GM21367 (cell line): ENCODE results near the gene KCNK18.
"Not testable (repeated sequence)": the region's sequence is repeated elsewhere in the genome, so short reads cannot be mapped to it uniquely, and the experiment has no call there.

ENCODE experiments used
- ATAC-seq: cut with Tn5 transposase; IDR thresholded peaks from one replicate; pipeline ENCODE4 v1.9.1; 2021; ENCODE audit not compliant: unreplicated experiment

Gene KCNK18

DNA sequence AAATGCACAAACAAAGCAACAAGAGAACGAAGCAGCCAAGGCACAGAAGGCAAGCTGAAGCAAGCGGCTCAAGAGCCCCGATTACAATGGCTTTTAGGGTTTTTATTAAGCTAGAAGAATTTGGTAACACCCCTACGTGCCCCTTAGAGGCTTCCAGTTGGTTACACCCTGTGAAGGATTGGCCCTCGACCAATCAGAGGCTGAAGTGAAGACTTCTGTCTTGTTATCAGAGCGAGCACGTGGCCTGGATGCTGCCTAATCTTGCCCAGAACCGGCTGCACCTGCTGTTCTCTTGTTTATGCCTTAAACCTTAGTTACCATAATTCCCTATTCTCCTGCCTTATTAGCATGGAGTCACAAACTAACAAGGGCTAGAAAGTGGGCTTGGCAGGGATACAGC lies 21.4 kb downstream of the KCNK18 start:
- ATAC-seq = no peak

- no peak for ATAC-seq
Observed at GRCh38 chr10:117221156-117221711, 23.9 kb downstream of the KCNK18 start.

DNA sequence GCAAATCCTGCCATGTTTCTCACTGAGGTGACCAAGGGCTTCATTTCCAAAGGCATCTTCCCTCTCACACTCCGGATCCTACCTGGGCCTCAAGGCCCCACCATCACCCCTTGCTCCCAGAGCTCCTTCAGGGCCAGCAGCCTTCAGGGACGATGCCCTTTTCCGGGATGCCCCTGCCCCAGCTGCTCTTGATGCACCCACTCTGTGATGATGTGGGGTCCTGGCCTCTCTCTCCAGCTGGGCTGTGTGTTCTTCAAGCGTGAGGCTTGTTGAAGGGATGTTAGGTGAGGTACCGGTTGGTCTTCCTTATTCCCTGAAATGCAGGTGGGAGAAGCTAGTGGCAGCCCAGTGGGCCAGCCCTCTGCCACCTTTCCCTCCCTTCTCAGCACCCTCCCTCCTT lies 25.3 kb downstream of the KCNK18 start:
- ATAC-seq = no peak

DNA sequence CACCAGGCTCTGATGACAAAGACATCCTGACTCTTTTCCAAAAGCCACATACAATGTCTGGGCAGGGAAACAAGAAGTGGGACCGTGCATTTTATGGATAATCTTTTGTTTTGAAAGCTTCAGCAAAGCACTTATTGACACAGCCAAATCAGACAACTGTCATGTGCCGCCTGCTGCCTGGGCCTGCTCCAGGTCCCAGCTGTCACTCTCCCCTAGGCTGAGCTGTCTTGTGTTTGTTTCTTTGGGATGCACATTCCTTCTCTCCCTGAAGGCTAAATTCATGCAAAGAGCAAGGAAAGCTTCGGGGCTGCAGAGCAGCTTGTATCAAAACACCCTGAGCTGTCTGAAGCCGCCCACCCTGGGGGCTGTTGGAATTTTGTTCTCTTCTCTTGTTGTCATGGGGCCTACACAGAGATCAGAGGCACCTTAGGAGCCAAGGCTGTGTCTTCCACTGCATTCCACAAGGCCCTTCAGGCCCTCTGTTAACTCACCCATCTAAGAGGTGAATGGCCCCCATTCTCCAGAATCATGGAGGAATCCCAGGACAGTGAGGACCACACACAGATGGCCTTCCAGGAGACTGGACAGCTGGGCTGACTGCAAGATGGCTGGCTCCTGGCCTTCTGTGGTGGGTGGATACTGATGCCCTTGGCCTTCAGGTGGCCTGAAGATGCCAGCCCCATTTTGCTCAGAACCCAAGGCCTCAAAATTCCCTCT lies 25.8 kb downstream of the KCNK18 start:
- no peak for ATAC-seq

DNA sequence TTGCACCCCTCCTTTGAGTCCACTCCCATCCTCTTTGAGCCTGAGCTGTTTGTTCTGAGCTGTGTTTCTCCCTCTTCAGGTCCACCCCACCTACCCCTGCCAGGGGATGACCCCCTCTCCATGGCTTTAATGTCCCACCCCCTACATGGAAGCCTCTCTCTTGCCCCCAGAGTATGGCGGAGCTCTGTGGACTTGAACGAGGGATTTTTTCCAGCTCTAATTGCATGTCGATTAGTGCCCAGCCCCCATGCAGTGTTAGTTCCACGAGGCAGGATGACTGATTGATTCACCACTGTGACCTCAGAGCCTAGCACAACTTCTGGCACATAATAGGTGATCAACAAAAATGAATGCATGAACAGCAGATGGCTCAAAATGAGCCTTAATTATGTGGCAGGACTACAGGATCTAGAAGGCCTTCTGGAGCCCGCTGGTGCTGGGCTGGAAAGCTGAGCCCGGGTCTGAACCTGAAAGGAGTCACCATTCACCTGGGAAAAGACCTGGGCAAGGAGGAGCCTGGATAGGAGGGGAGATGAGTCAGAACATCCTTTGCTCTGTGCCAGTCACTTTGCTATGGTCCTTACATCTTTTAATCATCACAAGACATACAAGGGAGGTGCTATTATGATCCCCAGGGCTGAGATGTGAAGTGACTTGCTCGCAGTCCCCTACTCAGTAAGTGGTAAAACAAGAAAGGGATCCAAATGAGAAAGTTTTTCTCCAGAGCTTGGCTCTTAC lies 26.6 kb downstream of the KCNK18 start:
- no peak for ATAC-seq

DNA sequence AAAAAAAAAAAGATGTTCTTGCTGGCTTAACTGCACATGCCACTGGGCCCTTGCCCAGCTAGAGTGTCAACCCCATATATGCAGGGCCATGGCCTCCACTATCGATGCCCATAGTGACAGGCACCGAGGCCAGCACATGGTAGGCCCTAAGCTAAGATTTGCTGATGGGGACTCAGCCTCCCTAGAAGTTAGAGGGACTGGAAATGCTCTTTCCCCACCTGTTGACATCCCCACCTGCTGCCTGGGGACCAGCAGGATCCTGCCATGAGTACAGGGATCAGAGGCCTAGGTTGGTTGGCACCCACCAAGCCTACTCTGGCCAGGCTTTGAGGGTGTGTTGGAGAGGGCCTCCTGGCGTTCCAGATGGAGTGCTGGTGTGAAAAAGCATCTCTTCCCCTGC lies 27.6 kb downstream of the KCNK18 start:
- no peak for ATAC-seq

DNA sequence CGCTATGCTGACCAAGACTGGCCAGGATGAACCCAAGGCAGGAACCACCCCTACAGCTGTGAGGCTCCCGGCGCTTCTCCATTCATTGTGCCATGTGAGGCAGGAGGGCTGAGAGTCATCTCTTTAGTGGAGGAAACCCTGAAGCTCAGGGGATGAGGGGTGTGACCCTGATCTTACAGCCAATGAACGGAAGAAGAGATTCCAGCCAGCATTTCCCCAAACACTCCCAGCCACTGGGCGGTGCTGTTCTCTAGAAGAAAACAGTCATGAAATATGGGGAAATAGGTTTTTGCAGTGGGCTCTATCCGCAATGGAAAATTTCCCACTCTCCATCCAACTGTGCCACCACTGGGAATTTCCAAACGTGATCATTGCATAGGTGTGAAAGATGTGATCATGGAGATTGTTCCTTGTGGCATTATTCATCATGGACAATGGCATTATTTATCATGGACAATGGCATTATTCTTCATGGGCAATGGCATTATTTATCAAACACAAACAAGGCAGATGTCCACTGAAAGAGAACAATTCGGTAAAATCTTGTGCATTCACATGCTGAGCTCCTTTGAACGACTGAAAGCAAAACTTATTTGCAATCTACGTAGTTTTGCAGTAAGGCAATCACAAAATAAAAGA lies 29.6 kb downstream of the KCNK18 start:
- peak; percentile 55 for ATAC-seq

GRCh38 chr10:117228210-117228609 lies 30.9 kb downstream of the KCNK18 start:
- no peak for ATAC-seq

DNA sequence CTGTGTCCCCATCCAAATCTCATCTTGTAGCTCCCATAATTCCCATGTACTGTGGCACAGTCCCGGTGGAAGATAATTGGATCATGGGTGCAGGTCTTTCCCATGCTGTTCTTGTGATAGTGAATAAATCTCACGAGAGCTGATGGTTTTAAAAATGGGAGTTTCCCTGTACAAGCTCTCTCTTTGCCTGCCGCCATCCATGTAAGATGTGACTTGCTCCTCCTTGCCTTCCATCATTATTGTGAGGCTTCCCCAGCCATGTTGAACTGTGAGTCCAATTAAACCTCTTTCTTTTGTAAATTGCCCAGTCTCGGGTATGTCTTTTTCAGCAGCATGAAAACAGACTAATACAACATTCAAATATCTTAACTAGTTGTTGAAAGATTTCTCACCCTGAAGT lies 32.8 kb downstream of the KCNK18 start:
- not testable (repeated sequence) for ATAC-seq

GRCh38 chr10:117237401-117237991 lies 40.2 kb downstream of the KCNK18 start:
- ATAC-seq = no peak

GRCh38 chr10:117239051-117239450 lies 41.8 kb downstream of the KCNK18 start:
- no peak for ATAC-seq

- ATAC-seq = no peak
Observed at GRCh38 chr10:117239721-117240620, 42.7 kb downstream of the KCNK18 start.

DNA sequence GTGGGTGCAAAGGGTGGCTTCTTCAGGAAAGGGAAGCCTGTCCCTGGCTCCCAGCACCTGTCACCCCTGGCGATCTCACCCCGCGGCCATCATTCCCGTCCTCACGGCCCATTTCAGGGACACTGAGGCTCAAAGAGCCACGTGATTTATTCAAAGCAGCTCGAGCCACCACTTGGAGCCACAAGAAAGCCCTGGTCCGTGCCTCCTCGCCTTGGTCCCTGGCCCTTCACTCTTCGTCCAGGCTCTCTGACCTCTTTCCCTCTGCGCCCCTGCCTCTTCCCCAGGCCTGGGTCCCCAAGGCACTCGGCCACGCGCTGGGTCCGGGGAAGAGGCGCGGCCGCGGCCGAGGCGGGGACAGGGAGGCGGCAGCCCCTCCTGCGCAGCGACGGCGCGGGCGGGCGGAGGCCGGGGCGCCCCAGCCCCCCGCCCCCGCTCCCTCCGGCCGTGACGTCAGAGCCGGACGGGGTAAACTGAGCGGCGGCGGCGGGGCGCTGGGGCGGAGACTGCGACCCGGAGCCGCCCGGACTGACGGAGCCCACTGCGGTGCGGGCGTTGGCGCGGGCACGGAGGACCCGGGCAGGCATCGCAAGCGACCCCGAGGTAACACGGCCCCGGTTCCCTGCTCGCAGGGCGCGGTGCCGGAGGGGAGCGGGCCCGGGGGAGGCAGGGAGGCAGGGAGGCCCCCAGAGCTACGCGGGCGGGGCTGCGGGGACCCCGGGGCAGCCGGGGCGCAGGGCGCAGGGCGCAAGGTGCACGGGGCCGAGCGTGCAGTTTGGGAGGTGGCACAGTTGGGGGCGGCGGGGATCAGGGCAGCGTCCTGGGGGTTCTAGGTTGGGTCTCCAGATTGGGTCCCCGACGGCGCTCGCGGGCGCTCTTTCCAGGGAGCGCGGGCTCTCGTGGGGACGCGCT lies 43.6 kb downstream of the KCNK18 start, which contains the start of gene SLC18A2:
Gene SLC18A2 (plus strand): TSS at position 494 of the 909 bp plus-strand sequence. CDS start 580 bp downstream, outside the sequence.
- ATAC-seq = no peak

- no peak for ATAC-seq
Observed at GRCh38 chr10:117241541-117242462, 44.5 kb downstream of the KCNK18 start.

- ATAC-seq = no peak
Observed at GRCh38 chr10:117242463-117242832, 45.2 kb downstream of the KCNK18 start.

- no peak for ATAC-seq
Observed at GRCh38 chr10:117246997-117247671, 49.8 kb downstream of the KCNK18 start.

DNA sequence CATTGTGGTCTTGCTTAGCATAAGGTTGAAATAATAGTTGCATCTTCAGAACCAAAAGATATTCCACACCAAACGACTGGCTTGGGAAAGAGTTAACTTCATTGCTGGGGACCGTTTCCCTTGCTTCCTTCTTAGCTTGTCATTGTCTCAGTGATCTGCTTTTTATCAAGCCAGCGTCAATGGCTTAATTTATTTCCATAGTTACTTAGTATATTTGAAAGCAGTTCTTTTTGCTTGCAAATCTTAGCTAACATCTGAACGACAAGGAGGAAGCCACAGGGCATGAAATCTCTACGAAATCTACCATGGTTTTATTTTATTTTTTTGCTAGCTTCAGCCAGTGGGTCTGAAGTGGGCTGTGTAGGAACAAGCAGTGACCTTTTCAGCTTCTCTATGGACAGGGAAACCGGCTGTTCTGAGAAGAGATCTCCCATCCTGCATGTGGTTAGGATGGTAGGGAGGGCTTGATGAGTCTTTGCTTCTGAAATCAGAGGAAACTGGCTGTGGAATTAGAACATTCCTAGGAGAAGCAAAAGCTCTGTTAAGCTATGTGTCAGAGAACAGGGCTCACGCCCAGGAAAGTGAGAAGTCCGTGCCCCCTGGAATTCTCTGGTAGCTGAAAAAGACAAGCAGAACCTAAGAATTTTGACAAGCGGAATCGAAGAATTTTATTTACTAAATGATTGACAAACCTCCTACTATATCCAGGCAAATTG lies 51.6 kb downstream of the KCNK18 start:
- no peak for ATAC-seq
